GM12892 (cell line): ENCODE results near the gene SCG5.

ENCODE experiments used
- POLR2A ChIP-seq: IDR thresholded peaks from 2 replicates; pipeline ENCODE4 v1.6.1; 2011; ENCODE audit warnings: low read depth, low read length, control low read depth
- POLR2AphosphoS5 ChIP-seq: IDR thresholded peaks from 2 replicates; pipeline ENCODE4 v1.6.1; 2011; ENCODE audit warnings: low read depth, low read length, control low read depth
- TAF1 ChIP-seq: IDR thresholded peaks from 2 replicates; pipeline ENCODE4 v1.6.1; 2011; ENCODE audit warnings: low read depth, mild to moderate bottlenecking, control low read depth, low read length, borderline replicate concordance

GRCh38 chr15:32685576-32685975 lies 44.1 kb downstream of the SCG5 start:
- no peak for TF ChIP-seq POLR2A
- no peak for TF ChIP-seq POLR2AphosphoS5
- TF ChIP-seq TAF1: no peak
